Measurements from ENCODE around the gene CHST13.

GRCh38 chr3:126536126-126536525 lies 12.2 kb downstream of the CHST13 start:
- TF ChIP-seq YY1 (IDR thresholded peaks at IDR 0.05; ENCODE audit: low read depth) (no peak), CEBPB (IDR thresholded peaks at IDR 0.05) (no peak), FOXM1 (IDR thresholded peaks at IDR 0.05; ENCODE audit: borderline replicate concordance, low read depth) (no peak), EP300 (IDR thresholded peaks at IDR 0.05; ENCODE audit: borderline replicate concordance) (no peak), EGR1 (IDR thresholded peaks at IDR 0.05) (no peak), TAF1 (IDR thresholded peaks at IDR 0.05; ENCODE audit: low read depth) (no peak), TEAD4 (IDR thresholded peaks at IDR 0.05) (no peak)

All from Ishikawa (cell line).